KBM-7 (cell line): ENCODE data around the gene RXRA.

Source experiments
- DNase-seq: peaks from one replicate; pipeline ENCODE4 v3.0.0-alpha.2; 2015
- in situ Hi-C: fragments of 300-500 bp; cut with MboI; formaldehyde crosslinking; loops from 2 replicates; pipeline ENCODE4 v1.14.3; 2020; ENCODE audit warnings: low sequenced_read_pairs, low pct_unique_long_range_greater_than_20kb, mixed read lengths

Gene RXRA

DNA sequence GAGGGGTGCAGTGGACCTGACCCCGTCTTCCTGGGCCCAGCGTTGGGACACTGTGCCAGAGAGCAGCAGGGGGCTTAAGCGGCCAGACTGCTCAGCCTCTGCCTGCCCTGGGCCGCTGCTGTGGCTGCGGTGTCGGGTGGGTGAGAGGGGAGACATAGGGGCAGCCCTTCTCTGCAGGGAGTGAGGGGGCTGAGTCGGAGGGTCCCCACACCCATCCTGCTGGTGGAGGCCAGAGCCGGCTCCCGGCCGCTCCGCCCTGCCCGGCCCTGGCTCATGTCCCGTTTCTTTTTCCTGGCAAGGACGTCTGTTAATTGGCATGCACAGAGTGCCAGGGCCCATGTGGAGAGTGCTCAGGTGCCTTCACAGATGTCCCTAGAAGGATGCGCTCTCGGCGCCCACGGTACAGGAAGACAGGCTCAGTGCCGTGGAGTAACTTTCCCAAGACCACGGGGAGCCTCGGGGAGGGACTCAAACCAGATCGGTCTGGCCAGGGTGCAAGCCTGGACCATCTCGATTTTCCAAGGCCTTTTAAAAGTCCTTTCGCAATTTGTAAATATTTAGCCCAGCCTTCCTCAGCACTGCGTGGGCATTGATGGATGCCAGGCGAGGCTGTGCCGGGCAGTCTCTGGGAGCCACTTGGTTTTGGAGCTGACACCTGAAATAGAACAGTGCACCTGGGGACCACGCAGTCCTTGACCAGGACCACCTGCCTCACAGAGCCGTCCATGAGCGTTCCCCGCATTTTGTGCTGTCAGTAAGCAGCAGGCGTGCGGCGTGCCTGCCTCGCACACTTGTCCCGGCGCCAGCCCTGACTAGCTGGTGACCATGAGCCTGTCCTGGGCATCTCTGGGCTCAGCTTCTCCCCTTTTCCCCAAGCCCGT is 60.9 kb downstream of the RXRA start:
- in situ Hi-C loops: no loop called here
- no peak for DNase-seq

DNA sequence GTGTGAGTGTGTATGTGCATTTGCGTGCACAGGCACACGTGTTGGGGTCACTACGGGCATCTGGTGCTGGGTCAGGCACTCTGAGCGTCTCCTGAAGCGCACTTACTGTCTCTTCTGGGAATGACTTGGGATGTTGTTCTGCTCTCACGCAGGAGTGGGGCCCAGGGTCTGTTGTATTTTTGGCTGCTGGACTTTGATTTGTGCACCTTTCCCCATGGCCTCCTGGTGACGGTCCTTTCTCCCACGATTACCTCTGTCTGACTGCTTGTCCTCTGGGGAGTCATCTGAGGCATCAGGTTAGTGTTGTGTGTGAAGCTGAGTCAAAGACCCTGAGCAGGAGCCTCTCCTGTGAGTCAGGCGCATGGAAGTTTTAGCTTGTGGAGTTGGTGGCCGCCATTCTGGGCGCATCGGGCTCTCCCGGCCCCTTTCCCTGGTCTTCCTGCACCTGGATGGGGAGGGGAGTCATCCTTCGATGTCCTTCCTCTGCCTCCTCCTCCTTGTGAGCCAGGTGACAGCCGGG is 62.1 kb downstream of the RXRA start:
- in situ Hi-C loops: no loop called here
- DNase-seq: no peak

DNA sequence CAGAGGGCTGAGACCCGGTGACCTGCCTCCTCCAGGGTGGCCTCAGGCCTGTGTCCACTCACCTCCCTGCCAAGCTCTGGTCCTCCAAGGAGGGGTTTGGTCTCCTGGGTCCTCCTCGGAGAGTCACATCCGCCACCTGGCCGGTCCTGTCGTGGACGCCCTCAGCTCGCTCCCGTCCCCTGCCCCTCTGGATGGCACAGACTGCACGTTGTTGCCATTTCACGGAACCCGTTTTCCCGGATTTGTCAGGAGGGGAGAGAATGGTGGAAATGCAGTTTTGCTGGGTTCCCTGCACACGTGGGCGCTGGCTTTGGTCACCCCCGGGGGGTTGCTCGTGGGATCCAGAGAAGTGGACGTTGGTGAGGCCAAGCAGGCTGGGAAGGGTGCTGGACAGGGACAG is 62.7 kb downstream of the RXRA start:
- DNase-seq: no peak
- in situ Hi-C loops: no loop called here

DNA sequence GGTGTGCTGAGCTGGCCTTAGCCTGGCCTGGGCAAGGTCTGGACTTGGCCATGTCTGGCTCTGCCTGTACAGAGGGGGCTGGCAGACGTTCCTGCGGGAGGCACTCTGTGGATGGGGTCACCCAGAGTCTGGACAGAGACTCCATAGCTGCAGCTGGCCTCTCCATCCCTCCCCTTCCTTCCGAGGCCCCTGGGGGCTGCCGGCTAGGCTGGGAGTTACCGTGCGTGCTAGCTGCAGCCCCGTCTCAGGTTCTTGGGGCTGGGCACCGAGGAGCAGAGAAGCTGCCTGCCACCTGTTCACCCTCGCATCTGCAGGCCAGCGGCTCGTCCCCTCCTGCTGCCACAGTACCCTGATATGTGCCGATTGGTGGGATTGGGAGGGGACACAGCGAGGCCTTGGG is 63.4 kb downstream of the RXRA start:
- DNase-seq: no peak
- in situ Hi-C loops: no loop called here

DNA sequence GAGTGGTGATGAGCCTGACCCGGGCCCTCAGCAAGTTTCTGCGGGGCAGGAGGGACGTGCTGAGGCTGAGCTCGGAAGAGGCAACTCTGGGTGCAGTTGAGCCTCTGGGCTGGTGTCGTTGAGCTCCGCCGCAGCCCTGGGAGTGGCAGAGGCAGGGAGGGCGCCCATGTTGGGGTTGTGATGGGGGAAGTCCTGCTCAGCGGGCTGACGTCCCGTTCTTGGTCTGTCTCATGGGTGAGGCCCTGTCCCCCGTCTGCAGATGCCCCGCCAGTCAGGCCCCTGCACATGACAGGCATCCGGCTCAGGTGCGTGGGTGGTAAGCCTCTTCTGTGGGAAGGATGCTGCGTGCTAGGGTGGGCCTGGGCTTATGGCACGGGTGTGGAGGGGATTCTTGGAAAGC is 64.3 kb downstream of the RXRA start:
- in situ Hi-C loops: no loop called here
- DNase-seq: no peak

DNA sequence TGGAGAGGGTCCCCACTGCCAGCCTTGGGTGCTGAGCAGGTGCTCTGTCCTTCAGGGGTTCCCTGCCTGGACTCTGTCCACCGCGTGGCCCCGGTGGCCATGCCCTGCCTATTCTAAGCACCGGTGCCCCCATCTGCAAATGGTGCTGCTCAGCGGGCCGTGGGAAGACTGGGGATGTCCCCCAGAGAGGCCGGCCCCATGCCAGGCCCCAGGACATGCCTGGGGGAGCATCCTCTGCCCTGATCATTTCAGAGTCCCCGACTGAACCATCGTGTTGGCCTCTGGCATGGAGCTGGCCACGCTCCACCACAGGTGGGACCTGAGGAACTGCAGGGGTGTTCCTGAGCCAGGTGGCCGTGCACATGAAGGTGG is 64.7 kb downstream of the RXRA start:
- no peak for DNase-seq
- in situ Hi-C loops: no loop called here

DNA sequence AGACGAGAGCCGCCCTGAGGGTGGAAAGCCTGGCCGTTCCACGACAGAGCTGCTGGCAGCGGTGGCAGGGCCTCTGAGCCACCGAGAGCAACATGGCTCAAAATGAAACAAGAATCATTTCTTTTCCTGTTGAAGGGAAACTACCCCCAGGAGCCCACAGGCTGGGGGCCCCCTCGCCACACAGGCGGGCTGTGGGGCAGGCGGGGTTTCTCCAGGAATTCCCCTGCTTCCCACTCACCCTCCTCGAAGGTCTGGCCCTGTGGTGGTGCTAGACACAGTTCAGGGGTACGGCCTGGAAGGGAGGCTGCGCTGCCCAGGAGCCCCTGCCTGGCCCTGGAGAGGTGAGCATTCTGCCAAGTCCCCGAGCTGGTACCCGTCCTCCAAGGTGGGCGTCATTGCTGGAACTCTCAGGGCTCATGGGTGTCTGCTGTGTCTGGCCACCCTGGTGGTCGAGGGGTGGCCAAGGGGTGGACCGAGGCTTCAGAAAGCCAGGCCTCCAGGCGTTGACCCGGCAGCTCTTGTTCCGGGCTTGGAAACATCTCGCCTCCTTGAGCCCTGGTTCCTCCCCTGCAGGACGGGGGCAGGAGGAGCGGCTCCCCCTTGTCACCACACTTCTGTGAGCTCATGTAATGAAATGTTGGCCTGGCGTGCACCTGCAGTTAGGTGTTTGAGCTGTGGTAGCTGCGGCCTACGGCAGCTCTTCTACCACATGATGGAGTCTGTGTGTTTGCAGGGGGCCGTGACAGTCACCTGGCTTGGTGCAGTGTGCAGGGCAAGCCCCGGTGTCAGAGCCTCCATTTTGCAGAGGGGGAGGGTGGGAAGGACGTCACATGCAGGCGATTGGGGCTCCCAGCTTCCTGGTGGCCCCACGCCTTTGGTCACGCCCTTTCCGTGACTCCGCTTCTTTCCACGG is 65.3 kb downstream of the RXRA start:
- in situ Hi-C loops: no loop called here
- no peak for DNase-seq

DNA sequence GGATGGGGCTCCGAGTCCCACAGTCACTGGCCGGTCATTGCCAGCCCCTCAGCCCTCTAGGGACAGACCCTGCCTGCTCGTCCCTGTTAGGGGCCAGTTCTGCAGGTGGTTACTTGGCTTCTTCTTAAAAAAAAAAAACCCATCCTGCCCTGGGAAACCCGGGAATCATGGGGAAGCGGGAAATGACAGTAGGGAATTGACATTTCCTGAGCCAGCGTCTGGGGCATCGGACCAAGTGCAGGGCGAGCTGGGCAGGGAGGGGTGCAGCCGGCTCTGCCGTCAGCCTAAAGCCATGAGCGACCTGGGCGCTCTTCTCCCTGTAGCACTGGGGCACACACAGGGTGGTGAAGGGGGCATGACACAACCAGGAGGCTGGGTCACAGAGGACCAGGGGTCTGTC is 66.6 kb downstream of the RXRA start:
- in situ Hi-C loops: no loop called here
- DNase-seq: no peak

DNA sequence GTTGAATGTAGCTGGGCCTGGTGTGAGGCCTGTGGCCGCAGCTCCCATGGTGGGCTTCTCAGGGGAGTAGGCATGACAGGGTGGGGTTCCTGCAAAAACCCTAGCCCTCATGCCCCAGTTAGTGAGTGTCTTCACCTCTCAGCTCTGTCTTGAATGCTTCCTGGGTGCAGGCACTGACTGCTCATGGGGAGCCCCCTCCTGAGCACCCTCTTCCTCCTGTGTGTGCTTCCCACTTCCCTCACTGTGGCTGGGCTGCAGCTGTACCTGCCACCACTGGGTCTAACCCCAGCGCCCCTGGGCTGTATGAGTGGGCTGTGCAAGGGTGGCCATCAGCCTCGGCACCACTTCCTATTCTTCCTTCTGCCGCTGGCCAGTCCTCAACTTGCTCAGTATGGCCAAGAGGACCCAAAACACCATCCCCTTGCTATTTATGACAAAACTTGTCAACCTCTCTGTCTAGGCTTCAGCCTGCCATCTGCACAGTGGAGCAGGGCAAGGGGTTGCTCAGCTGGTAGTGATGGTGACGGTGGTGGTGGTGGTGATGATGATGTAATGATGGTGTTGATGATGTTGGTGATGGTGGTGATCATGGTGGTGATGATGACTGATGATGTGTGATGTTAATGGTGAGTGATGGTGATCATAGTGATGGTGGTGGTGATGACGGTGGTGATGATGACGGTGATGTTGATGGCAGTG is 67.5 kb downstream of the RXRA start:
- in situ Hi-C loops: no loop called here
- no peak for DNase-seq

DNA sequence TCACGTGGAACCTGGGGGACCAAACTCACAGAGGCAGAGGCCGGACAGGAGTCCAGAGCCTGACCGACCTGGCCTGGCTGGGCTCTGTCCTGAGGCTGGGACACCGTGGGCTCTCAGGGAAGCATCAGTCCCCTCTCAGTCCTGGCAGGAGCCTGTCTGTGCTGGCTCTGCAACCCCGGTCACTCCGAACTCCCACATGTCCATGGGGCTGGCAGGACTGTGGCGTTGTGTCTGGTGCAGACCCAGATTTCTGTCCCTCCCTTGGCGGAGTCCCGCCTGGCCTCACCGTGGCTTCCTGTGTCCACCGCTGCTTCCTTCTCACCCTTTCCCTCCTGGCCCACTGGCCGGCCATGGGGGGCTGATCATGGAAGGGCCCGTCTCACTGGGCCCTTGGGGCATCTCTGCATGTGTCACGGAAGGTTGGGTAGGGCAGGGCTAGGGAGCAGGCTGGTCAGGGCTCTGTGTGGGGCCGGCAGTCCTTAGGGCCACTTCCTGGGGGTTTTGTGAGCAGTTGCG is 68.8 kb downstream of the RXRA start:
- DNase-seq: no peak
- in situ Hi-C loops: no loop called here

DNA sequence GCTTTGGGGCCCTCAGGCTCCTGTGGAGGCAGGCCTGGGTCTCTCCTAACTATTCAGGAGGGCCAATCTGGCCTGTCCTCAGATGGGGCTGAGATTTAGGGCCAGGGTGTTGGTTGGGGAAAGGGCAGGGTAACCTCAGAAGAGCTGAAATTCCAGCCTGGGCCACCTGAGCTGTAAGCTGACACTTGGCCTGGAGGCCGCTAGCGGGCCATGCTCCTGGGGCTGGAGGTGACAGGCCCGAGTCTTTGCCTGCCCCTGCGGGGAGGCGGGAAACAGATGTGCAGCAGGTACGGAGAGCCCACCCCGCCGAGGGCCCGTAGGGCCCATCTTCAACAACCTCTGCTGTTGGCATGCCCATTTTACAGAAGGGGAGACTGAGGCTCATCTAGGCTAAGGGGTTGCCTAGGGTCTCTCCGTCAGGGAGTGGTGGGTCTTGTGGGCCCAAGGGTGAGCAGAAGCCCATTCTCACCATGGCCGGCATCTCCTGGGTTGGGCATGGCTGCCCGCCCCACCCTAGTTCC is 69.5 kb downstream of the RXRA start:
- in situ Hi-C loops: no loop called here
- DNase-seq: no peak

DNA sequence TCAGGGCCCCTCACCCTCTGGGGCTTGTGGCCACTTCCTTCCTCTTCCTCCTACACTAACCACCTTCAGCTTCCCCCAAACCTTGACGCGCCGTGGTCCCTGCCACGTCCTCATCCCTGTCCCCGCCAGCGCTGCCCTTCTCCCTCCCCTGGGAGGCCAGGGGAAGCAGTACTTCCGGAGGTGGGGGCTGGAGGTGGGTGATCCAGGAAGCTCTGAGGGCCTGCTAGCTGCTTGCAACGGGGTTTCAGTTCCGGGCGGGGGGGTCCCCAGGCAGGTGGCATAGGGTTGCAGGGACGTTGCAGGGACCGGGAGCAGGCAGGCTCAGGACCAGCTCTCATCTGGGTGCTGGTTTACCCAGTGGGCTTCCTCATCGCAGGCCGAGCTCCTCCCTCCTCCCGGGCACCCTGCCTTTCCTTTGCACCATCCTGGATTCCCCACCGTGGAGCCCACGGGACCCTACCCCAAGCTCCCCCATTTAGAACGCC is 70.0 kb downstream of the RXRA start:
- in situ Hi-C loops: no loop called here
- DNase-seq: peak; percentile 83

DNA sequence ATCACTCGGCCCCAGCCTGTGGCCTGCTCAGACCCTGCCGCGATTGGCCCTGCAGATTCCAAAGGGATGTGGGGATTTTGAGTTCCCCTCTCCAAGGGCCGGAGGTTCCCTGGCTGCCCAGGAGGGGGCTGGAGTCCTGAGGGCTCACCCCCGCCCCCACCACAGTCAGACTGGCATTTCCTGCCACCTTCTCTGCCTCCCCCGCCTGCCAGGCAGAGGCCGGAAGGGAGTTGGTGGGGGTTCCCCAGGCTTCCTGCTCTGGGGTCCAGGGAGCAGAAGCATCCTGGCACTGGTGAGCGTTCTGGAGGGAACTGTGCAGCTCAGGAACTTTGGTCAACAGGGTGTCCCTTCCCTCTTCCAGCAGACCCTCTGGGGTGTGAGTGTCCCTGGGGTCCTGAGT is 70.6 kb downstream of the RXRA start:
- DNase-seq: peak; percentile 52
- in situ Hi-C loops: no loop called here

DNA sequence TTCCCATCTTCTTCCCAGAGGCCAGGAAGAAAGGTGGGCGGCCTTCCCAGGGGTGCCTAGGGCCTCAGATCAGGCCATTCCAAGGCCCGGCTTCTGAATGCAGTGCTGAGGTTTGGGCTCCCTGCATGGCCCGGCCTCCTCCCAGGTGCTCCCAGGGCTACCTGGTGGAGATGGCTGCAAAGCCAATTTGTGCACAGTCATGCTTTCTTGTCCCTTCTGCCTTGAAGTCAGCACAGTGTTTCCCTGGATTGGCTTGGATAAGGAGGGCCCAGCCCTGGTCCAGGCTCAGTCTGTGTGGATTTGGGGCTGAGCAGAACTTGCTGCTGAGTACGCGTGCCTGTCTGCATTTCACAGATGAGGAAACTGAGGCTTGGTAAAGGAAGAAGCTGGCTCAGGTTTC is 72.5 kb downstream of the RXRA start:
- DNase-seq: no peak
- in situ Hi-C loops: no loop called here

DNA sequence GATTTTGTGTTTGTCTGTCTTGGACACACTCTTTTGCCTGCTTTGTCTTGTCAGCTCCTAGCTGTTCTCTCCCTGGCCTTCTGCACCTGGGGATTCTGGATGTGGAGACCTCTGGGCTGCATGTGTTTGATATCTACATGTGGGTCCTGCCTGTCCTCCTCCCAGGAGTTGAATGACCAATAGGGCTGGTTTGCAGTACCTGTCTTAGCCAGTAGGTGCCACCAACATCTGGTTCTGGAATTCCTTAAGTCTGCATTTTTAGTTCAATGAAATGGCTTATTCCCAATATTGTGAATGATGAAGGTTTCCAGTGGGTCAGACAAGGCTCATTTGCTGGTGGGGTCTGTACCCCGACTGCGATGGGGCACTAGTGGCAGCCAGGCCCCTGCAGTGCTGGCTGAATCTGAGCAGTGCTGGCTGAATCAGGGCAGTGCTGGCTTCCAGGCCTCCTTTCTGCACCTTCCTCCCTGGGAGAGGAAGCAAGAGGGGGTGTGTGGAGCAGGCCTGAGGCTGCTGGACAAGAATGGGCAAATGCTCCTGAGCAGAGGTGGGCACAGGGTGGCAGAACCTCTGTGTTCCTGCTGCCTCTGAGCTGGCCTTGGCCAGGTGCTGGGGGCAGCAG is 73.3 kb downstream of the RXRA start:
- peak; percentile 58 for DNase-seq
- in situ Hi-C loops: no loop called here

DNA sequence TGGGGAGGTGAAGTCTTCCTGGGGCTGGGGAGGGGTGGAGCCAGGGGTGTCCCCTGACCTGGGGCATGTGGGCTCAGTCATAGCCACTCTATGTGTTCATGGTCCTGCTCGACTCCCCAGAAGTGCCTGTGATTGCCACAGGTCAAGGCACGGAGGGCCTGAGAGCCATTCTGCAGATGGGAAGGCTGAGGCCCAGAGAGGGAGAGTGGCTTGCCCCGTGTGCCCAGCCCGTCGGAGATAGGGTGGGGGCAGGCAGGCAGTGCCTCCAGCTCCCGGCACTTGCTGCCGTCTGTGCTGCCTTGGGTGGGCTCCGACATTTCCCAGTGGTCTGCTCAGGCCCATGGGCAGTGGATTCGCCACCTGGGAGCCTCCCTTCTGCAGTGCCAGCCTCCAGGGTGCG is 74.0 kb downstream of the RXRA start:
- DNase-seq: no peak
- in situ Hi-C loops: no loop called here

DNA sequence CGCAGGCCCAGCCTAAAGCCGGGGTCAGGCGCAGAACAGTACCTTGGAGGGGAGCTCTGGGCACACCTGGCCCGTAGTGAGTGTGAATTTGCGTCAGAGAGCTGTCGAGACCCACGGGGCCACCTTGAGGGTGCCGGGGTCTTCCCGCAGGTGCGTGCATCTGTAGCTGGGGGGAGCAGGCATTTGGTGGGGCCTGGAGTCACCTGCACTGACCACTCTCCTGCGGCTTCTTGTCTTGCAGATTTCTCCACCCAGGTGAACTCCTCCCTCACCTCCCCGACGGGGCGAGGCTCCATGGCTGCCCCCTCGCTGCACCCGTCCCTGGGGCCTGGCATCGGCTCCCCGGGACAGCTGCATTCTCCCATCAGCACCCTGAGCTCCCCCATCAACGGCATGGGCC is 75.1 kb downstream of the RXRA start:
- in situ Hi-C loops: no loop called here
- DNase-seq: no peak

DNA sequence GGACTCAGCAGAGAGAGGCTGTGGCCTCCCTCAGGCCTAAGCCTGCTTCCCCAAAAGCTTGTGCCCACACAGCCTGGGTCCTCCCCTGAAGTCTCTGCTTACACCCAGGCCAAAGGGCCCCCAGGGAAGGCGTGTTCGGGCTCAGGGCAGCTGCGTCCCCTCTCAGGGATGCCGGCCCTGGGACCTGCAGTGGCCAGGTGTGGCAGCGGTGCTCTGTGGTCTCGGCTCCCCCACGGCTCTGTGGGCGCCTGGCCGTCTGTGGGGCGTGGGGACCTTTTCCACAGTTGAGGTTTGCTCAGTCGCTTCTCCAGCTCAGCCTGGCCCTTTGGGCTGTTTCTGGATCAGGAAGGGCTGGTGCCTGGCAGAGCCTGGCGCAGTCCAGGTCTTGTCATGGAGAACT is 75.9 kb downstream of the RXRA start:
- no peak for DNase-seq
- in situ Hi-C loops: no loop called here

DNA sequence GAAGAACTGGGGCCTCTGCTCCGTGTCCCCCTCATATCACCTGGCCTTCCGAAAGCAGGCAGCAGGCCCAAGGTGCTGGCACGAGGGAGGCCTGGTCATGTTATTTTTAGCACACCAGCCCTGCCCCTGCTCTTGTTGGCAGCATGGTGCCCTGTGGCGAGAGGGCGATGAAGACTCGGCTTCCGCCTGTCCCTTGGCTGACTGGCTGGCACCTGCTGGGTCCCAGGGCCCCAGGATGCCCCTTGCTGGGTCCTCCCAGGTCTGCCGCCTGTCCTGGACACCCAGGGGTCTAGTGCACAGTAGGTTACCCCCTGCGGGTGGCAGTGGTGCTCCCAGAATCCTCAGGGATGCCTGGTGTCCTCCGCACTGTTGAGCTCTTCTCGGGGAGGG is 77.0 kb downstream of the RXRA start:
- no peak for DNase-seq
- in situ Hi-C loops: no loop called here
